Measurements from ENCODE around the gene LGI4.

The LGI4 gene

GRCh38 chr19:35109395-35110112 lies 25.3 kb downstream of the LGI4 start:
- Histone ChIP-seq H3K36me3 (ENCODE audit: insufficient read depth, low read length) (no peaks in the 10 kb centered on the region), H3K9me2 (ENCODE audit: low read depth, low read length) (no peaks in the 10 kb centered on the region), H3K4me1 (ENCODE audit: insufficient read depth, low read length, severe bottlenecking) (no peaks in the 10 kb centered on the region), H3K9ac (ENCODE audit: low read length) (no peak overlapping the region), H3F3A (ENCODE audit: insufficient read depth, low read length) (no peaks in the 10 kb centered on the region), H3K4me2 (ENCODE audit: low read length) (no peak overlapping the region), H3K79me2 (ENCODE audit: insufficient read depth, low read length) (no peaks in the 10 kb centered on the region), H4K20me1 (ENCODE audit: insufficient read depth, low read length) (no peaks in the 10 kb centered on the region), H3K4me3 (ENCODE audit: low read depth, low read length, poor library complexity, severe bottlenecking) (no peak overlapping the region), H3K27ac (ENCODE audit: low read depth, low read length, poor library complexity, severe bottlenecking) (no peak overlapping the region), H3K9me3 (ENCODE audit: low read length) (no peaks in the 10 kb centered on the region), H3K27me3 (ENCODE audit: insufficient read depth, low read length) (no peaks in the 10 kb centered on the region; the same call in 1 of the 2 replicates), H2AFZ (ENCODE audit: low read length) (no peak overlapping the region)
- no peak for TF ChIP-seq CTCF (IDR thresholded peaks at IDR 0.05; ENCODE audit: low read length)
- TF ChIP-seq EZH2 (IDR thresholded peaks at IDR 0.05; ENCODE audit: borderline replicate concordance, low read length), result no peak

- no peaks in the 10 kb centered on the region for H3K9me2 ChIP-seq (ENCODE audit: low read depth, low read length)
- no peaks in the 10 kb centered on the region for H3F3A ChIP-seq (ENCODE audit: insufficient read depth, low read length)
- H3K4me1 ChIP-seq (ENCODE audit: insufficient read depth, low read length, severe bottlenecking), result no peaks in the 10 kb centered on the region
- H3K27me3 ChIP-seq (ENCODE audit: insufficient read depth, low read length), result no peaks in the 10 kb centered on the region; the same call in 1 of the 2 replicates
- H3K36me3 ChIP-seq (ENCODE audit: insufficient read depth, low read length), result no peaks in the 10 kb centered on the region
- H3K9me3 ChIP-seq (ENCODE audit: low read length), result no peaks in the 10 kb centered on the region
- no peak overlapping the region for H3K27ac ChIP-seq (ENCODE audit: low read depth, low read length, poor library complexity, severe bottlenecking)
- H3K9ac ChIP-seq (ENCODE audit: low read length), result no peak overlapping the region
- no peaks in the 10 kb centered on the region for H3K79me2 ChIP-seq (ENCODE audit: insufficient read depth, low read length)
- H3K4me3 ChIP-seq (ENCODE audit: low read depth, low read length, poor library complexity, severe bottlenecking), result no peak overlapping the region
- H2AFZ ChIP-seq (ENCODE audit: low read length), result no peak overlapping the region
- no peak overlapping the region for H3K4me2 ChIP-seq (ENCODE audit: low read length)
- H4K20me1 ChIP-seq (ENCODE audit: insufficient read depth, low read length), result no peaks in the 10 kb centered on the region
- TF ChIP-seq CTCF (IDR thresholded peaks at IDR 0.05; ENCODE audit: low read length), result no peak
- no peak for TF ChIP-seq EZH2 (IDR thresholded peaks at IDR 0.05; ENCODE audit: borderline replicate concordance, low read length)
Observed at GRCh38 chr19:35108730-35109129, 26.1 kb downstream of the LGI4 start.

GRCh38 chr19:35107545-35107944 lies 27.3 kb downstream of the LGI4 start:
- H2AFZ ChIP-seq (ENCODE audit: low read length), result no peak overlapping the region

More at GRCh38 chr19:35107545-35107944, 27.3 kb downstream of the LGI4 start:
- Histone ChIP-seq H3K9ac (ENCODE audit: low read length) (no peak overlapping the region), H3K4me2 (ENCODE audit: low read length) (no peak overlapping the region), H3F3A (ENCODE audit: insufficient read depth, low read length) (no peaks in the 10 kb centered on the region), H3K27me3 (ENCODE audit: insufficient read depth, low read length) (no peaks in the 10 kb centered on the region), H3K4me1 (ENCODE audit: insufficient read depth, low read length, severe bottlenecking) (no peaks in the 10 kb centered on the region), H3K9me3 (ENCODE audit: low read length) (no peaks in the 10 kb centered on the region), H3K9me2 (ENCODE audit: low read depth, low read length) (no peaks in the 10 kb centered on the region), H3K4me3 (ENCODE audit: low read depth, low read length, poor library complexity, severe bottlenecking) (no peak overlapping the region), H3K36me3 (ENCODE audit: insufficient read depth, low read length) (no peaks in the 10 kb centered on the region), H4K20me1 (ENCODE audit: insufficient read depth, low read length) (no peaks in the 10 kb centered on the region), H3K27ac (ENCODE audit: low read depth, low read length, poor library complexity, severe bottlenecking) (no peak overlapping the region), H3K79me2 (ENCODE audit: insufficient read depth, low read length) (no peaks in the 10 kb centered on the region)
- no peak for TF ChIP-seq EZH2 (IDR thresholded peaks at IDR 0.05; ENCODE audit: borderline replicate concordance, low read length)
